Posterior cingulate gyrus (tissue), 11 donors: Measurements from ENCODE around the gene PBX1.

Source experiments
- DNase-seq, 10 donors: peaks; one replicate each; pipeline versions ENCODE4 v3.0.0 to v3.0.0-alpha.2; 2020 to 2021; ENCODE audit warnings: mixed read lengths in 3 of 10
- intact Hi-C: fragments of 100-400 bp; cut with DNase I; formaldehyde crosslinking; loops from one replicate; pipeline ENCODE4 v1.15.1; 2023

The PBX1 gene

DNA sequence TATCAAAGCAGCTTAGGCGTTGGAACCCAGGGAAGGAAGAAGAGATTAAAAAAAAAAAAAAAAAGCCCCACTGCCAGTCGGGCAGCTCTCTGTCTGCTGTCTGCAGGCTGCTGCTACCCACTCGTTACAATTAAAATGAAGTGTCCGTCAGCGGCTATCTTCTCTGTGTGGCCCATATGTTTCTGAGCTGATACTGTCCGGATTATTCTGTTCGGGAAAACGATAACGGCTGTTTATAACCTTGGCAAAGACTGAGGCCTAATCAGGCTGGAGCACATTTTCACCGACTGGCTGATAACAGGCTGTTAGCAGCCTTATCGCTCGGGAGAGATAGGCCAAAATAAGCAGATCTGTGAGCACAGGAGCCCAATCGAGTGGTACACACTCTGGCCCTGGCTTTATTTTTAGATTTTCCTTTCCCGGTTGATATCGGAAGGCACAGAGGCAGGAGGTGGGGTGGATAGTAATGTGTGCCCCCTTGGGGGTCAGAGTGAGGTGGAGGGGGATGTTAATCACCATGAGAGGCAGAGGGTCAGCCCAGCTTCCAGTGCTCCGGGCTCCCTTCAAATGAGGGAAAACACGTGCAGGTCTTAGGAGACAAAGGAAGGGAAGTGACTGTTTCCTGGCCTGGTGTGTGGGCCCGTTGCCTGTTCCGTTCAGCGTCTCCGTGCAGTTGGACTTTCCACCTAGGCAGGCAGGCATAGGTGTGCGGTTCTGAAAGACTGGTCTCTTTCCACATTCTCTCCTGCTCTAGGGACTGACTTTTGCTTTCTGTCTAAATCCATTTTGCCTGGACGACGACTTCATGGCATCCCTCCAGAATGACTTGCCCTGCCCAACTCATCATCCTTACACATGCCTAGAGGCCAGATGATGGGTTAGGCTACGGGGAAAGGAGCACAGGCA is 153.4 kb downstream of the PBX1 start:
- intact Hi-C loops: no loop called here
- no peak for DNase-seq

DNA sequence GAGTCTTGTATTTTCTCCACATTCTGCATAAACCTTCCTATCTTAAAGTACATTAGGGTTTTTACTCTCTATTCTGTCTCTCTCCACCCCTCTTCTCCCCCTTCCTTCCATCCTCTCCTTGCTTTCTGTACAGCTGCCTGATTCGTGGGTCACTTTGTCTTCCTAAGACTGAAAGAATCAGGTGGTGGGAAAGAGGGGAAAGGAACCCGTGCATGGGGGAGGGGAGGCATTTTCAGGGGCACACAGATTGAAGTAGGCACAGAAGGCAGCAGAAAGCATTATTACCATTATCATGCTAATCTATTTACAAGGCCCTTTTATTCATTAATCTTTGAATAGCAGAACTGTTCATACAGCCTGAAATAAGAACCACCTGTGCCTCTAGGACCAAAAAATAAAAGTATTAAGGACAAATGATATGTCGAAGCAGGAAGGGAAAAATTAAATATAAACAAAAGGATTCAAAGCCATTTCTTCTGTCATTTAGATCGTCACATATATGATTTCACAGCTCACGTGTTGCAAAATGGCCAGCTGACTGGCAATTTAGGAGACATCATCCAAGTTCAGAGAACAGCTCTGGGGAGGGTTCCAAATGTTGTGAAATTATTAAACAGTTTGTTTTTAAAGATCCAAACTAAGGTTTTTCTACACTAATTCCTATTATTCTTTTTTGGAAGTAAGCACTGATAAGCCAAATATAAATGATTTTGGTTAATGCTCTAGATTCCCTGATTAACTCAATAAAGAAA is 154.6 kb downstream of the PBX1 start:
- intact Hi-C loops: no loop called here

DNA sequence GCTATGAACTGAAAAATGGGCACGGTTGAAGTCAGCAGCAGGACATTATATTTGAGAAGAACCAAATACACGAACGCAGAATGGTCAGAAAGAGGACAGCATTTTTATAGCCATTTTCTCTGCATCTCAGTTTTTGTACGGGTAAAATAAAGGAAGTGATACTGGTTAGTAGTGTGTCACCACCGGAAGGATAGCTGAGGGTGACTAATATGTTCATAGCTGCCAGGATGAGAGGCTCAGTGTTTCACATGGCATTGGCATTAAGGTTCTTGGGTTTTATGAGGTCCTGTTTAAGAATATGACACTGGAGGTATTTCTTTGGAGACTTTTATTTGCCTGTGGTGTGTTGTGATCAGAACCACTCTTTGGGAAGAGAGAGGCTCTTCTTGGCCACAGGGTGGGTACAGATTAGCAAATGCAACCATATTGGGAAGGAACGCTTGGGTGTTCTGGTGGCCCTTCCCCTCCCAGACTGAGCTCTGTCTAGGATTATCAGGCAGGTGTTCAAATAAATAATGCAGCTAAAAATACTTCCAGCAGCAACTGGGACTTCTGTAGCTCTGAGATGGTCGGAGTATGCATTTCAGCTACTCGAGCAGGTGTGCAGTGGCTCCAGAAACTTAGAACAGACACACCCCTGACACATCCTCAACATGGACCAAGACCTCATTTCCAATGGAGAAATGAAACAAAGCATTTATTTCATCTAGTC is 158.2 kb downstream of the PBX1 start:
- intact Hi-C loops: no loop called here

More for the DNA sequence above, 154.6 kb downstream of the PBX1 start:
- no peak for DNase-seq

DNA sequence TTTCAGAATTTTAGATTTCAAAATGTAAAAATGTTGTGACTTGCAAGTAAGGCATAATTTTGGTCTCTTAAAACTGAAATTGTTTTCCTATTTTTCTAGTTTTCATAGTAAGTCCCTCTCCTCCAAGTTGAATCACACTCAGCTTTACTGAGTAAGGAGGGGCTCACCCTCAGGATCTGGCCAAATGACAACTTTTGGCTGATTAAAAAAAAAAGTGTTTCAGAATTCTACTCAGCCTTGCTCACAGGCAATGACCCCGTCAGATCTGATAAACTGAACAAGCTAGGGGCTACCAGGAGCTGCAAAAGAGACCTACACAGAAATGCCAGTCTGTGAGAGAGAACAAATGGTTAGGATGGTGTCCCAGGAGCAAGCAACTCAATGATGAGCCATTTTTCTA is 159.8 kb downstream of the PBX1 start:
- no peak for DNase-seq
- intact Hi-C loops: no loop called here

More for the DNA sequence above, 158.2 kb downstream of the PBX1 start:
- no peak for DNase-seq

DNA sequence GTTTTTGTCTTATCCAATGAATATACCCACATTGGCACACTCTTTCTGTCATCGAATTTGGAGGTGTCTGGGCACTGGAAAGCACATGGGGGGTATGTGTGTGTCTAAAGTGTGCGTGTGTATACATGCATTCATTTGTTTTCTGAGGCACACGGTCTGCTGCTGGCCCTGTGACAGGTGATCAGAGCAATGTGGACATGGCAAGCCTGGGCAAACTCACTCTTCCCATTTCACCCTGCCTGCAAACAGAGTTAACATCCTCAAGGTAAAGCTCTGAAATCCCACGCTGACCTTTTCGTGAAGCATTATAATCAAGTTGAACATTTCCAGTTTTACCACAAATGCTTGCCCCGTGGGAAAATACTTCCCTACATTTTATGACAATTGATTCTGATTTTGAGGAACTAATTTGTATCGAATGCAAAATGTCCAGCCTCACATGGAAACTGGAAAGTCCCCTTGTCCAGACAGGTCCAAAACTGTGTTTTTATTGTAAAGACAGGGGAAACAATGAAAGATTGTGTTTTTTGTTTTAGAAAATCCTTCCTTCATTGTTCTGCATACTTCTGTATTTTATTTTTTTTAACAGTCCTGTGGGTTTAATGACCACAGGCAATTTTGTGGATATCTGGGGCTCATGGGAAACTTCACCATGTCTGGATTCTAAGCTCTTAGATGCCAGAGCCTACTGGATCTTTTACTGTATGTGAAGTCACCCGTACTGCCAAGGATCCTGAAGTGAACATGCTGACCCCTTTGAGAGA is 160.9 kb downstream of the PBX1 start:
- no peak for DNase-seq
- intact Hi-C loops: no loop called here

DNA sequence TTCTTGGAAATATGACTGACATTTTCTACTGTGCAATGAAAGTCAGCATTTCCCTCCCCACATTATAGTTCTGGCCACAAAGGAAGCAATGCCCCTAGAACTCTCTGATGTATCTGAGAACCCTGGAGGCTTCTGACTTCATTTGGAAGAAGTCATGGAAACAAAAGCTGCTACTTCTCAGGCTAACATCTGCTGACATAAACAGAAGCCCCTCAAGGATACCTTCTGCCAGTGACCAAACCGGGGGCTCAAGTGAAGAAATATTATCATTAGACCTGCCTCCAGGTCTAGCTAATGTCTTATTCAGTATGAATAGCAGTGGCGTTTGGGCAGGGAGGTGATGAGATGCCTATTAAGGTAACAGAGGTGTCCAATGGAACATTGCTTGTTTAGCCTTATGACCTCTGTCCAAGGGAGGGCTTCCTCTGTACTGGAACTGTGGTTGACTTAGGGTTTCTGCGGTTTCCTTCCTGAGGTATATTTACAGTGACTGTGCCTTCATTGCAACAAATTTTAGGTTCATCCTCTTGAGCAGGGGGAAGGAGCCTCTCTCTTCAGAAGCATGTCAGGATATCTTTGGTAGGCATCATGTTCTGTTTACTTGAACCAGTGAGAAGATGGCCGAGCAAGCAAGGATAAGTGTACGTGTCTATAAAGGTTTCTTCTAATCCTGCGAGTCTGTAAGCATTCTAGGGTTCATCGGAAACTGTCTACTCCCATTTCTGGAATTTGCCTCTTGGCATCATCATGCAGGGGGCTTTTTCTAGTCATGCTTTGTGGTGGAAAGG is 161.7 kb downstream of the PBX1 start:
- intact Hi-C loops: no loop called here

DNA sequence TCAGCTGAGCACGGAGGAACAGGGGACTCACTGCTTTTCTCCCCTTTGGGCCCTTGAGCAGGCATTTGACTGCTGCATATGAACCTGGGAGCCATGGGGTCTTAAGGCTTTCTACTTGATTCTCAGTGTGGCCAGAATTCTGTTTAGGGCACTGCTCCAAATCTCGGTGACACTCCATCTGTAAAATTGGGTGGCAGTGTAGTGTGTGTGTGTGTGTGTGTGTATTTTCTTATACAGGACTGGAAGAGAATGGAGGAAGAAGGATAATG is 162.2 kb downstream of the PBX1 start:
- DNase-seq: no peak
- intact Hi-C loops: no loop called here

More for the DNA sequence above, 161.7 kb downstream of the PBX1 start:
- DNase-seq: no peak

DNA sequence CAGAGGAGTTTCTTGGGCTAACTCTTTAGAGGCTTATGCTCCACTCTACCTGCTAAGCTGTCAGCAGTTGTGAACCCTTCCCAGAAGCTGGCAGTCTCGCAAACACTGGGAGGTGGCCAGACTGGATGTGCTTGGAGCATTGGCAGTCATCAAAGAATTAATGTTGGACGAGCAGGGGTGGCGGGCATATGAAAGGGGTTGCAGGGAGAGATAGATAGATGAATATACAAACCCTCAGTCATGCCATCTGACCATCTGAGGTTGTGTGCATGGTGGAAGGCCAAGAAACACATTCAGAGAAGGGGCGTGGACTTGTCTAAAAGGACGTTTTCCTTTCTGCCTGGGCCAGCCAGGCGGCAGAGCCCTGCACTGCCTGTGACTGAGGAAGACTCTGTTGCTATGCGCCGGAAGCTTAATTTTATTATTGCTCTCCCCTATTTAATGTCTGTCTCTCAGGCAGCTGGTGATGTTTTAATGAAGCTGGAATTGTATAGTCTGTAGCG is 164.4 kb downstream of the PBX1 start:
- intact Hi-C loops: no loop called here
- peak in 1 of 10 donors; percentile 79 for DNase-seq

DNA sequence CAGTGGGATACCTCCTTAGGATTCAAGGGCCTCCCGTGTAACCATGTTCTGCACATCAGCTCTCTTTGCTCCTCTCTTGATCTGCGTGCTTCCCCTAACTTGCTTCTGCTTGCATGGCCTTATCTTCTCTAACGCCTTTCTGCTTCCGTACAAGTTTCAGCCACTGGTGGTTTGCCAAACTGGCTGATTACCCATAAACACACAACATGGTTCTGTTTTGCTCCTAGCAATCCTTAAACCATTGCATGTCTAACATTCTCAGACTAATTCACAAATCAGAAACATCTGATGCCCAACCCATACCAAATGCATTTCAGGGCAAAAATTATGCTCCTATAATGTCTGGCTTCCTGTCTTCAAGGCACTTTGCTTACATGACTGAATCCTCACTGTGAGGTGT is 166.4 kb downstream of the PBX1 start:
- intact Hi-C loops: no loop called here

DNA sequence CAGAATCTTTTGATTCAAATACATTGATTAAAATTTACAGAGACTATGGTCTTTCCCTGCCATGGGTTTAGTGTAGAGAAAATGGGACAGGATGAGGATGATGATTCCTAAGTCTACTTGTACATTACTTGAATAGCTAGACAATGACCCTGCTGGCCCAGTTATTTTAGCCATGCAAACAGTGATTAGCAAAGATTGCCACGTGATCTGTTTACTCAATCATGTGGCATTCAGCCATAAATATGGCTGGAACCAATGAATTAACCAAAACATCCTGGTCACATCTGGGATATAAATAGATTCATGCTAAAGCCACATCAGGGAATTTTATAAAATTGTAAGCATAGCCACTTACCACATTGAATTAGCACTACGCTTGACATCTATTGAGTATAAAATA is 167.3 kb downstream of the PBX1 start:
- intact Hi-C loops: no loop called here

More for the DNA sequence above, 166.4 kb downstream of the PBX1 start:
- no peak for DNase-seq

DNA sequence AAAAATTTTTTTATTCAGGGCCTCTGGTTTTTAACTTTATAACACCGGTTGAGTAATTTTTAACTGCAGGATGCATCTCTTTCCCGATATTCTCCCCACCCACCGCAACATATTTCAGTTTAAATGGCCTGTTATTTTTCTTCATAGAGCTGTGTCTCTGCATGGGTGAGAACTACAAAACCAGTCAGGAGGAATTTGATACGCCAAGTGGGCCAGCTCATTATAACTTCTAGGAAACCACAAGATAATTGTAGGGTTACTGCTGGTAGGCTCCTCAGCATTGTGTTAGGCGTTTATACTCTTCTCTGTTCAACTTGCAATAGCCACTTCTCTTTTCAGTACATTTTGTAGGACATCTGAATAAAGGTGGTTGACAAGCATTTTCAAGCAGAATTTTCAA is 169.7 kb downstream of the PBX1 start:
- intact Hi-C loops: no loop called here
- DNase-seq: no peak

More for the DNA sequence above, 167.3 kb downstream of the PBX1 start:
- DNase-seq: no peak

DNA sequence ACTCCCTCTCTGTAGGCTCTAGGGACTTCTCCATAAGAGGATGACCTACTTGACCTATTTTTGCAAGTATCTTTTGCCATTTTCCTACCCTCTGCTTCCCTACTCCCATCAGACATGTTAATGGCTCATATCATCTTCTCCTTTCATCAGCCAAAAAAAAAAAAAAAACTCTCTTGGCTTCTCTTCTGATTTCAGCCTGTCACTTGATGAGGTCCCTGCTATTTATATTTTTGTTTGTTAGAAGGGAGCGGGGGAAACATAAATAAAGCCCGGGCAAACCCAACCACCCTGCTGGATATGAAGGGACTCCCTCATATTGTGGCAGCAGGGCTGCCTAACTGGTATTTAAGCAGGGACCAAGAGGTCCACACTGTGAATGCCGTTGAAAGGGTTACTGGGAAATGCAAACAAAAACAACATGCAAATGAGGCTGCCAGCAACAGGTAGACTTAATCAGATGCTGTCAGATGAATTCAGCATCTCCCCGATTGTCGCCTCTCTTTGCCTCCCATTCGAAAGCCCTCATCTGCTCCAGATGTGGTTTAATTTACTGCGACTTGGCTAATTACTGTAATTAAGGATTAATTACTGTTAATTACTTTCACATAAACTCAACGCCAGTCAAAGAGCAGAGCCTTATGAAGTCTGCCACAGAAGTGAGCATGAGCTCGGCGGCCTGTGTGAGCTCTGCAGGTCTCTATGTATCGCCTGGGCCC is 172.3 kb downstream of the PBX1 start:
- intact Hi-C loops: no loop called here

DNA sequence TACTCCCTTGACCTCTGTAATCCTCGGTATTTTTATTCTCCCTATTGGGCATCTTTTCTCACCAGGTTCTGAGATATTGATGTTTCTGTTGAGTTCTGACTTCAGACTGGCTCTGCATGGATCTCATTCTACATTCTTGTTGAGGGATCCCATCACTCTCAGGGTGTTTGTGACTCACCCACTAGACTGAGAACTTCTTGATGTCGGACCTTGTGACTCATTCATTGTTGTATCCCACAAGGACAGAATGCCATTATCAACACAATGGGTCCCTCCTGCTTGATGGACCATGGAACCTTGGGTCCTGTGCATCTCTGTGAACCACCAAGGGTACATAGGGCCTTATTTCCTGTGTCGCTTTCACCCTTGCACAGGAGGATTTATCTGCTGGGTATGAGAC is 174.1 kb downstream of the PBX1 start:
- intact Hi-C loops: no loop called here

More for the DNA sequence above, 172.3 kb downstream of the PBX1 start:
- no peak for DNase-seq

DNA sequence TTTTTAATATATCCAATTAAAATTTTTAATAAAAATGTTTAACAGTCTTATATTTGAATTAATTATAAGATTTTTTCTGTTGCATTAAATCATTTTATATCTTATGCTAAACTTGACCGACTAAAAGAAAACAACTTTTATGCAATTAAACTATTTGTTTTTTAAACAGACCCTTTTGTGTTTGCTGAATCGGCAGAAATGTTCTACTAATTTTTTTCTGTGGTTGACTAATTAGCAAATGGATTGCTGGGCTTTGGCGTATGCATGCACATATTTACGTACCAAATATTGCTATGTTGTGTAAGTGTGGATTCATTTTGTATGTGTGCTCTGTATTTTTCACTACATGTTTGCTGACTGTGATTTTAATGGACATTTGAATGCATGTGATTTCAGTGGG is 174.8 kb downstream of the PBX1 start:
- DNase-seq: no peak
- intact Hi-C loops: no loop called here

More for the DNA sequence above, 174.1 kb downstream of the PBX1 start:
- no peak for DNase-seq

DNA sequence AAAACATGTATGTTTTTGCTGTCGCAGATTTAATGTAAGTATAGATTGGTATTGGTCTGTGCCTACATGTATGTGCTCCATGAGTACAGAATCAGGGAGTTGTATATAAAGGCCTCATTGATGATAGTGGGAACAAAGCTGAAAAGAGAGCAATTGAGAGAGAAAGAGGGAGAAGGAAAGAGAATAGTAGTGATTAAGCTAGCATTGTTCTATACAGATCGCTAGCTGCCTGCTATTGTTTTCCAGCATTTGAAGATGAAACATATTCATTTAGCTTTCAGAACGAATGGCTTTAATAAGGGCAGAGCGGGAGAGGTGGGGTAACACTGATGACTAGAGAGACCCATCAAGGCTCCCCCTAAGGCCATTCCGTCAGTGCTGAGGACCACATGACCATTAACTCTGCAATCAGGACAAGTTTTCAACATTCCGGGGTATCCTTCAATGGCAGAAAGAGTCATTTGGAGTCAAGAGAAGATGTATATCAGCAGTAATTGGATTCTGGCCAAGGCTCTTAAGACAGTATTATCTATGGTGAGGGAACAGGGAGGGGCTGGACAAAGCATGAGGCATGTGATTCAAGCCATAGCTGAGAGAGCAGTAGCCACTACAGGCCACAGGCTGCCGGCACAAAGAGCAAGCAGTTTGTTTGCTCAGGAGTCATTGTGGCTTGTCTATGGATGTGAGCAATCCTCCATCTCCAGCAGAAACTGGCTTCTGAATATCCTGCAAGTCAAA is 176.5 kb downstream of the PBX1 start:
- DNase-seq: peak in 1 of 10 donors; percentile 84

DNA sequence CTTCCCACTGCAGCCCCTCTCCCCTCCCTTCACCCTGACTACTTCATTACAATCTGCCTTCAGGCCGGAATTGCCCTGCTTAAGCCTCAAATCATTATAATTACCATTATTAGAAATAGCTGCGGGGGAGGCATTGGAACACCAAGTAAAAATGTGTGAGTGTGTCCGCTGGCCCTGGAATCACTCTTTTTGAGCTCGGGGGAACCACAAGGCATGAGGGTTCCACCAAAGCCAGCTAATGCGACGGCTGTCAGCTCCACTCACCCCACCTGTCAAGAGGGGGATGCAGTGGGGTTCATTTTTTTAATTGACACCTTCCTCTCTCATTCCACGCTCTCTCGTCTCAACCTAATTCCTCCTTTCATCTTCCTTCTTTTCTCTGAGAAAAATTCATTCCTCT is 177.2 kb downstream of the PBX1 start:
- intact Hi-C loops: no loop called here
- peak in 1 of 10 donors; percentile 33 for DNase-seq

More for the DNA sequence above, 176.5 kb downstream of the PBX1 start:
- intact Hi-C loops: no loop called here

DNA sequence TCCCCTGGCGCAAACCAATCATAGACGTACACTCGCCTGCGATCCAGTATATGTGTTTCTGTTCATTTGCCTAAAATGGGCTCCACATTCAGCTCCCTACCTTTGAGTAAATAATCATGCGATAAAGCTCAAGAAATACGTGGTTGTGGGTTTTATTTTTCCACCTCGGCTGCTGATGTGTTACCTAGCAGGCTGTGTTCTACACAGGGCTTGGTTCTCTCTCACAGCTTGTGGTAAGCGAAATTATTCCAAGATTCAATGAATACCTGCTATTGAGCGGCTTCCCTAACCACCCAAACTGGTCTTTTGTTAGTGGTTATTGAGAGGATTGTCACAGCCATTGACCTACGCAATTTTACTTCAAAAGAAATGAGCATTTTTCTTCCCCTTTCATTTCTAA is 180.2 kb downstream of the PBX1 start:
- intact Hi-C loops: no loop called here
- no peak for DNase-seq

DNA sequence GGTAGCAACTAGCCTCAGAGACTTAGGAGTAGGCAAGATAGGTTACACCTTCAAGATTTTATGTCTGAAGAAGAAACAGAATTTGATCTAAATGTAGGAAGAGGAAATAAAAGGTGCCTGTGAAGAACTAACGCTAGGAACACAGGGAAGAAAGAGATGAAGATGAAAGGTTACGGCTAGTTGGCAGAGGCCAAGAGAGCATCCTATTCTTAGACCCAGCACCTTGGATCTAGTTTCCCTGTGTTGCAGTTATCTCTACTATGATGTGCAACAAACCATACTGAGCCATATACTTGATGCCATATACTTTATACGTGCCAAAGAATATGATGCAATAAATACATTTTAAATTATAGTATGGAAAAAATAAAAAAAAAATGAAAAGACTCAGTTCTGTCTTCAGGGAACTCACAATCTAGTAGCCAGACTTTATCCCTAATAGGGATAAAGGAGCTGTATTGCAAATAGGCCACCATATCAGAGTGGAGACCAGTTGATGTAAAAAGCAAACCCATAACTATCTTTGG is 181.1 kb downstream of the PBX1 start:
- DNase-seq: no peak

More for the DNA sequence above, 181.1 kb downstream of the PBX1 start:
- intact Hi-C loops: no loop called here
